ENCODE measurements around the gene SEC22C. TPM values are rescaled to one million over a fixed set of nuclear protein-coding genes. Genes with fewer than 3 reads are reported as not detected.

SEC22C gene
- total RNA-seq, 2 experiments from 2014 or later: 56.0 to 58.9 TPM

DNA sequence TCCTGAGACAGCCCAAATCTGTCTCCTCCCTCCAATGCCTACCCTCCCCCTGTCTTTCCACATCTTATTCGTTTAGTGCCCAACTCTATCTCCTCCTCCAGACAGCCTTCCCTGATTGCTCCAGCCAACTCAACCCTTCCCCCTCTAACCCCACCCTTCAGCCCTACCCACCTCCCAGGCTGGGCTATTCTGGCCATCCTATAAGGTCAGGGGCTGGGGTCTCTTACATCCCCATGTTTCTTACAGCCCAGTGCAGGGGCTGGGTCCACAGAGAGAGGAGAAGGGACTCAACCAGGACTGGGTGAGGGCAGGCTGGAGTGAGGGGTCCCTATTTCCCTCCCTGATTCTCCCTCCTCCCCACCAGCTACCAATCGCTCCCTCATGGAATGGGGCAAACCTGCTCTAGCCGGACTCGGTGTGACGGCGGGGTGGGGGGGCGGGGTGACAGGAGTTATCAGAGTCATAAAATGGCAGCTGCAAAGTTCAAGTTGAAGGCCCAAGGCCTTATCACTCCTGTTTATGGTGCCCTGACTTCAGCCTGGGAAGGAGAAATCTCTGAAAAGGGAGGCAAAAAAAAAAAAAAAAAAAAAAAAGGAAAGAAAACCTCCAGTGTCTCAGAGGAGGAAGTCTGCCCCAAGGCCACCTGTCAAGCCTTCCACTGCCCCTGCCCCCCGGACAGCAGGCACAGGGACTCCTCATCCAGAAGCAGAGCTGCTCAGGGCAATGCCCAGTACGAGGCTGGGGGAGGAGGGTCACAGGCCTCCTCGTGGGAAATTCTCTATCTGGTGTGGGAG lies 77.2 kb downstream of the SEC22C start:
- H3K27me3 Mint-ChIP-seq: peaks cover 18% of the 10 kb centered on the region
- no peak overlapping the region for H3K27ac Mint-ChIP-seq
- no peaks in the 10 kb centered on the region for H3K36me3 Mint-ChIP-seq (ENCODE audit: low read depth)
- no peak overlapping the region for H3K4me3 Mint-ChIP-seq
- ChIA-PET CTCF (no interaction called here), POLR2A (no interaction called here)
- no peaks in the 10 kb centered on the region for H3K9me3 Mint-ChIP-seq
- no peak for DNase-seq
- H3K4me1 Mint-ChIP-seq: peaks cover 57% of the 10 kb centered on the region

DNA sequence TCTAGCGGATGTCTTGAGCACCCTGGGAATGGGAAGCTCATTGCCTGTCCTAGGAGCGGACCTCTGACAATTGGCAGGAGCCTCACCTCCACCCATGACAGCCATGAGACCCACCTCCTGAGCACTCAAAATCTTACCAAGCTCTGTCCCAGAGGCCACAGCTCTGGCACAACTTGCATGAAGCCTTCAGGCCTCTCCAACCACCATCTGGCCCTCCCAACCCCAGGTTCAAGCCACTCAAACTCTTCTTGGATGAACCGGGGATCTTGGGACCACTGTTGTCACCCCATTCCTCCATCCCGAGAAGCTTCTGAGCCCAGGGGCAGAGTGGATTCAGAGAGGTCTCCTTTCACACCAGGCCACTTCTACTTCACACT lies 77.8 kb downstream of the SEC22C start:
- CTCF ChIA-PET: no interaction called here
- no peak for DNase-seq
- Mint-ChIP-seq H3K4me3 (no peak overlapping the region), H3K36me3 (ENCODE audit: low read depth) (no peaks in the 10 kb centered on the region), H3K4me1 (peaks cover 54% of the 10 kb centered on the region), H3K27ac (no peak overlapping the region), H3K9me3 (no peaks in the 10 kb centered on the region), H3K27me3 (peaks cover 18% of the 10 kb centered on the region)
- POLR2A ChIA-PET: no interaction called here

DNA sequence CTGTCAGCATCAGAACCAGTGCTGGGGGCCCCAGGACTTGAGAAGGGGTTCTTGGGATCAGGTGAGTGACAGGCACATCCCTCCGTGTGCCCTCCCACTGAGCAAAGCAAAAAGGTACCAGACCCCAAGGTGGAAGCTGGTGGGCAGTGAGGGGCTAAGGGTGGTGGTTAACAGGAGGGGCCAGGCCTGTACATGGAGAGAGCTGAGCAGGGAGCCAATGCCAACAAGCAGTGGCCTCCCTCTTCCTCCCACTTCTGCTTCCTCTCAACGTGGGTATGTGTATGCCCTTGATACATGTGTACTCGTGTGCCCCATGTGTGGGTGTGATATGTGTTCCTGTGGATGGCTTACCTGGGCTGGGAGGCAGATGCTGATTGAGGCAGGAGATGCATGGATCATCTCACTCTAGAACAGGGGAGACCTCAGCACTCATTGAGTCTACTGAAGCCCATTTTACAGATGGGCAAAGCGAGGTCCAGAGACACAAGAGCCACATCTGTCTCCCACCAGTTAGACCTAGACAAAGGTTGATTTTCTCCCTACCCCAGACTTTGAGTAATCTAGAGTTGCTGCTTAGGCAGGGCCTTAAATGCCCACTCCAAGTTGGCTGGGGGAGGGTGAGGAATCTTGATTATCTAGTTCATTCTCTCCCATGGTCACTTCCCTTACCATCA lies 78.4 kb downstream of the SEC22C start:
- peak overlapping the region; percentile 9 for H3K27ac Mint-ChIP-seq
- no peak for DNase-seq
- H3K9me3 Mint-ChIP-seq: no peaks in the 10 kb centered on the region
- POLR2A ChIA-PET: no interaction called here
- H3K4me3 Mint-ChIP-seq: peak overlapping the region; percentile 73
- H3K4me1 Mint-ChIP-seq: peaks cover 49% of the 10 kb centered on the region
- H3K36me3 Mint-ChIP-seq (ENCODE audit: low read depth): no peaks in the 10 kb centered on the region
- H3K27me3 Mint-ChIP-seq: peaks cover 20% of the 10 kb centered on the region
- CTCF ChIA-PET: no interaction called here

DNA sequence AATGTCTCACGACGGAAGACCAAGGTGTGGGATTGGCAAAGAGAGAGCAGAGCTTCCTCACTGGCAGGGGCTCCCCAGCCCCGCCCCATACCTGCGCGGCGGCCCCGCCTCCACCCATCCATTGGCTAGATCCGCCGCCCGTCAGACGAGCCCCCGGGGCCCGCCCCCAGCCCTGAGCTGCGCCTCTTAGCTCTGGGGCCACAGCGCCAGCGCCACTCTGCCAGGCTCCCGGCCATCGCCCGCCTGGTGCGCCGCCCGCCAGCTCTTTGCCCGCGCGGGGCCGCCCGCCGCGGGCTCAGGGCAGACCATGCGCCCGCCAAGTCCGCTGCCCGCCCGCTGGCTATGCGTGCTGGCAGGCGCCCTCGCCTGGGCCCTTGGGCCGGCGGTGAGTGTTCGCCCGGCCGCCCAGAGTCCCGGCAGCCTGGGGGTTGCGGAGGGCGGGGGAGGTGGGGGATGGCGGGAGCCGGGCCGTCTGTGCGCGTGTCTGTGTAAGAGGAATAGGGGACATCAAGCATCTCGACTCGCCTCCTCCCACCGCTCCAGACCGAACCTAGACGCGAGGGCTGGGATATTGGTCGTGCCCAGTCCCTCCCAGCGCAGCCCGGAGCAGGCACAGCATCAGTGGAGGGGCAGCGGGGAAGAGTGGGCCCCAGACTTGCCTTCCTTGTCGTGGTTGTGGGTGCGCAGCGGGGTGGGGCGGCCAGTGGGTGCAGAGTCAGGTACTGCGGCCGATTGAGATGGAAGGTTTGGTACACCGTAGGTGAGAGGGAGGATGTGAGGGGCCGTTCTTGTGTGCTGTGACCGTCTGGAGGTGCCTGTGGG lies 79.1 kb downstream of the SEC22C start, which contains the start of gene VIPR1:
Gene VIPR1, plus strand, starts transcription at position 215 of the 822 bp plus-strand sequence. Its CDS starts 93 bp downstream, at position 308.
- Mint-ChIP-seq H3K27me3 (peaks cover 23% of the 10 kb centered on the region), H3K27ac (peak within 1 kb of the TSS; percentile 37), H3K36me3 (ENCODE audit: low read depth) (no peaks in the 10 kb centered on the region), H3K9me3 (no peaks in the 10 kb centered on the region), H3K4me1 (peaks cover 43% of the 10 kb centered on the region), H3K4me3 (peak within 1 kb of the TSS; percentile 78)
- ChIA-PET POLR2A (no interaction called here), CTCF (interaction anchor here (0.6 to 1.7 kb wide), 16 partner anchors 9 to 378 kb away, joined by 3 to 9 read pairs (median 4); no protein-coding TSS in a partner anchor)
- DNase-seq: peak; percentile 91

DNA sequence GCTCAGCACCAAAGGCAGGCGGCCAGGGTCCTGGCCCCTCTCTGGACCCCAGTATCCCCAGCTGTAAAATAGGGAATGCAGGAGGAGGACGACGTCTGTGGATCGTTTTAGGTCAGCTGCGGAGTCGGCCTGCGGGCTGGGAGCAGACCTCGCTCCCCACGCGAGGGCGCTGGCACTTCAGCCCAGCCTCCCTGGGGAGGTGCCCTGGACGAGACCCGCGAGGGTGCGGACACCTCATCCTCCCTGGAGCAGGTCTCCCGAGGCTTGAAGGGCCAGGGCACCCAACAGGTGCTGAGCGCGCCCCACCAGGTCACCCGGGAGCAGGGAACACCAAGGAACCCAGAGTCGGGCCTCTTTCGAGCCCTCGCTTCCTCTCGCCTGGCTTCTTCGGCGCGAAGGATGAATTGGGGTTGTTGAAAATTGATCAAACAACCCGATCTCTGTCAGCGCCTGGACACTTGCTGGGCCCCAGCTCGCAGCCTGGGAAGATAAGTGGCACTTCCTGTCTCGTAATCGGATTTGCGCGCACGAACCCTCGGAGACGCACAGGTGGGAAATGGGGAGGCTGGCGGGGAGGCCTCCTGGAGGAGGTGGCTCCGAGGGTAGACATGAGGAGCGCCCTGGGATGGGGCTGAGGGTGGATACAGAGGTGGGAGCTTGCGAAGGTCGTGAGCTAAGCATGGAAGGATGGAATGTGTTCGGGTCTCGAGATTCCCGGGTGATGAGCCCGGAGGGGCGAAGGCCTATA lies 79.9 kb downstream of the SEC22C start:
- Mint-ChIP-seq H3K36me3 (ENCODE audit: low read depth) (no peaks in the 10 kb centered on the region), H3K4me3 (peak overlapping the region; percentile 78), H3K27ac (peak overlapping the region; percentile 37), H3K9me3 (no peaks in the 10 kb centered on the region), H3K4me1 (peaks cover 40% of the 10 kb centered on the region), H3K27me3 (peaks cover 26% of the 10 kb centered on the region)
- DNase-seq: peak; percentile 67
- POLR2A ChIA-PET: no interaction called here
- CTCF ChIA-PET: interaction anchor here (0.6 to 1.7 kb wide), 18 partner anchors 10 to 379 kb away, joined by 3 to 9 read pairs (median 3); no protein-coding TSS in a partner anchor

DNA sequence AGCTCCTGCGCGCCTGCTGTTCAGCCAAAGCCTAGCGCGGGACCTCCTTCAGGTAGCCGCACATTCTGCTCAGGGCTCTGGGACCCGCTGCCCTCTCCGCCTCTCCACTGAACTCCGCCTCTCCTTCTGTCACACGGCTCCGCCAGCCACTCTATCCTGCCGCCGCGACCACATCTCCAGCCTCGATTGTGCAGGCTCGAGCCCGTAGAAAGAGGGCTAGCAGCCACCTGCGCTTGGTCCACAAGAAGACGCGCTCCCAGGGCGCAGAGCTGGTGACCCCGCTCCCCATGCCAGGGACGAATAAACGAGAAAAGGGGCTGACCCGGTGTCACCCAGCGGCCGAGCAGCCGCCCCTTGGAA lies 80.5 kb downstream of the SEC22C start:
- H3K9me3 Mint-ChIP-seq: no peaks in the 10 kb centered on the region
- ChIA-PET POLR2A (no interaction called here), CTCF (interaction anchor here (0.9 to 1.7 kb wide), 10 partner anchors 10 to 380 kb away, joined by 3 to 9 read pairs (median 4); no protein-coding TSS in a partner anchor)
- peak; percentile 17 for DNase-seq
- no peak overlapping the region for H3K27ac Mint-ChIP-seq
- peak overlapping the region; percentile 78 for H3K4me3 Mint-ChIP-seq
- H3K36me3 Mint-ChIP-seq (ENCODE audit: low read depth): no peaks in the 10 kb centered on the region
- H3K27me3 Mint-ChIP-seq: peaks cover 28% of the 10 kb centered on the region
- peaks cover 39% of the 10 kb centered on the region for H3K4me1 Mint-ChIP-seq

DNA sequence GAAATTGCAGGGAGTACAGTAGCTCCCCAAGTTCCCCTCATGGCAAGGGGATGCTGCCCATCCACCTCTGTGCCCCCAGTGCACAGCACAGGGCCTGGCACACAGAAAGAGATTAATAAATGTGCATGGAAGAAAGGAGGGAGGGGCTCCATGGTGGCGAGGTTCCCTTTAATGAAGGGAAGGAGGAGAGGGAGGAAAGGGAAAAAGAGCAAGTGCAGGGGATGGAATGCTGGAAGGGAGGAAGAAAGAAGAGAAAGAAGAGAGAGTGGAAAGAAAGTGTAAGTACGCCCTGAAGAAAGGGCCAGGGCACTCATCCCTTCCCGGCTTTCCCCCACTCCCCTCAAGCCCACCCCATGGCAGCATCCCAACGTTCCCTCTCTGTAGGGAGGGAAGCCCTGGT lies 80.9 kb downstream of the SEC22C start:
- Mint-ChIP-seq H3K9me3 (no peaks in the 10 kb centered on the region), H3K36me3 (ENCODE audit: low read depth) (no peaks in the 10 kb centered on the region), H3K4me3 (peak overlapping the region; percentile 42), H3K4me1 (peaks cover 39% of the 10 kb centered on the region), H3K27ac (peak overlapping the region; percentile 1), H3K27me3 (peaks cover 28% of the 10 kb centered on the region)
- CTCF ChIA-PET: interaction anchor here (0.6 to 1.7 kb wide), 10 partner anchors 14 to 380 kb away, joined by 3 to 9 read pairs (median 4); no protein-coding TSS in a partner anchor
- no peak for DNase-seq
- POLR2A ChIA-PET: no interaction called here

DNA sequence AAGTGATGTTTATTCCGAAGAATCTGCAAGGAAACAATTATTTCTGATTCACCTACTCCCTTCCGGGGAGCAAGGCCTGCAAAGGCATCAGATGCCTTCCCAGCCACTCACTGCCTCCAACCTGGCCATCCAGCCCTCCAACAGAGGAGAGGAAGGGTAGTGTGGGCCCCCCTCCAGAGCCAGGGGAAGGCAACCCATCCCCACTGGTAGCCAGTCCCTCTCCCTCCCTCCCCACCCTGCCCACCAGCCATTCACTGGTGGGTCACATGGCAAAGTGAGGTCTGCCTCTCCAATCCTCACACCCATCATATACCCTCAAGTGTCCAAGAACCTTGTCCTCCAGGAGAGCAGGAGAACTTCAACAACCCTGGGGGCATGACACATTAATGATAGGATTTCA lies 81.7 kb downstream of the SEC22C start:
- Mint-ChIP-seq H3K36me3 (ENCODE audit: low read depth) (no peaks in the 10 kb centered on the region), H3K4me1 (peaks cover 39% of the 10 kb centered on the region), H3K27me3 (peaks cover 28% of the 10 kb centered on the region), H3K27ac (no peak overlapping the region), H3K9me3 (no peaks in the 10 kb centered on the region), H3K4me3 (no peak overlapping the region)
- no peak for DNase-seq
- ChIA-PET CTCF (interaction anchor here (0.6 kb wide), 1 partner anchor 308 kb away, joined by 3 read pairs; no protein-coding TSS in a partner anchor), POLR2A (no interaction called here)

DNA sequence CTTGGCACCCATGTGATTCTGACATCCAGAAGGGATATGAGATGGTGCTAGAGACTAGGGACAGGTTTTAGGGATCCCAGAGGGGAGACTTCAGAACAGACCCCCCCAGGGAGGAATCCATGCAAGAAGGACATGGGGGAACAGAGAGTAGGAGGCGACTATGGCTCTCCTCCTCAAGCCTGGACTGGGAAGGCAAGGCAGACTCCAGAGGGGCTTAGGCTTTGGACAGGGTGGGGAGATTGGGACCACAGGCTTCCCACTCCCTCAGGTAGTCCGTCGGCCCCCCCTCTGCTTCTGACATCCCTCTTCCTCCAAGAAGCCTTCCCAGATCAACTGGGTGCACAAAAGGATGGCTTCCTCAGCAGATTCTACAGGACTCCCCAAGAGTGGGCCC lies 82.3 kb downstream of the SEC22C start:
- CTCF ChIA-PET: no interaction called here
- POLR2A ChIA-PET: no interaction called here
- no peak for DNase-seq
- peaks cover 39% of the 10 kb centered on the region for H3K4me1 Mint-ChIP-seq
- peaks cover 28% of the 10 kb centered on the region for H3K27me3 Mint-ChIP-seq
- no peak overlapping the region for H3K27ac Mint-ChIP-seq
- H3K36me3 Mint-ChIP-seq (ENCODE audit: low read depth): no peaks in the 10 kb centered on the region
- no peak overlapping the region for H3K4me3 Mint-ChIP-seq
- no peaks in the 10 kb centered on the region for H3K9me3 Mint-ChIP-seq

DNA sequence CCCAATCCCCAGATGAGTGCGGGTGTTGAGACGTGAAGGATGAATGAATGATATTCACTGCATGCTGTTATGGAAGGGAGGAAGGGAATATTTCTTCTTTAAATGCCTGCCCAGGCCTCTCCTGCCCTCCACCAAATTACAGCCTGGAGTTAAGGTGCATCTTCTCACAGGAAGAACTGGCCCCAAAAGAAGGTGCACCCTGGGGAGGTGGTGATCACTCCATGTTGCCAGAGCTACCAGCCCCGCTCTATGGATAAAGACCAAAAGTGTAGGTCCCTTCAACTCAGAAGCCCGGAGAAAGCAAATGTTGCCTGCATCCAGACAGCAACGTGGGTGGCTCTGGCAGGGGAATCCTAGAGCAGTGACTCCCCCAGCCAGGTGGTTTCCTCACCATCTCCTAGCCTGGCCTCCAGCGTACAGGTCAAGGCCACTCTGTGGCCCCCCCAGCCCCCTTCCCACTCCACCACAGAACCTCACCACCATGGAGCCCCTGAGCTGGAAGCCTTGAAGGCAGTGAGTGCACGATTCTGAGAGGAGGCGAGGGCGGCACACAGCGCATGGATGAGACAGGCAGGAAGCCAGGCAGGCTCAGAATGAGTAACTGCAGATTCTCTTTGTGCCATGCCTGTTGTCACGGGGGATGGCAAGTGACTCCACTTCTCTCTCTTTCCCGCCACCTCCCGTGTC lies 82.8 kb downstream of the SEC22C start:
- CTCF ChIA-PET: no interaction called here
- Mint-ChIP-seq H3K27me3 (peaks cover 28% of the 10 kb centered on the region), H3K4me3 (no peak overlapping the region), H3K27ac (no peak overlapping the region), H3K36me3 (ENCODE audit: low read depth) (no peaks in the 10 kb centered on the region), H3K9me3 (no peaks in the 10 kb centered on the region), H3K4me1 (peaks cover 34% of the 10 kb centered on the region)
- DNase-seq: no peak
- POLR2A ChIA-PET: interaction anchor here (0.6 kb wide), 1 partner anchor 314 kb away, joined by 8 read pairs; no protein-coding TSS in a partner anchor

DNA sequence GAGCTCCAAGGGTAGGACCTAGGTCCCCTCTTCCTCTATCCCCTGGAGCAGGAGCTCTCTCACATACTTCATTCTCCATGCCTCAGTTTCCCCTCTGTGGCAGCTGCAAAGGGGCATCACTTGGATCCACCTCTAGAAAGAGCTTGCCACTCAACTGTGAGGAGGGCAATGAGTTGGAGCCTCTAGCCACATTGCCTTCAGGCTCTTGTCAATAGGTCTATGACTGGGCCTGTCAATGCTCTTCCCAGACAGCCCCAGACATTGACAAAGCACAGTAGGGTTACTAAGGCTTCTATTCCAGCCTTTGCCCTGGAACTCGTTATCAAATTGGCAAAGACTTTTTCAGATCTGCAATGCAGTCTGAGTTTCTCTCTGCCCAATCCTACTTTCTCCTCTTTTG lies 83.7 kb downstream of the SEC22C start:
- Mint-ChIP-seq H3K27me3 (peaks cover 28% of the 10 kb centered on the region), H3K4me3 (no peak overlapping the region), H3K27ac (no peak overlapping the region), H3K9me3 (no peaks in the 10 kb centered on the region), H3K4me1 (peaks cover 26% of the 10 kb centered on the region), H3K36me3 (ENCODE audit: low read depth) (no peaks in the 10 kb centered on the region)
- ChIA-PET CTCF (interaction anchor here (1.2 kb wide), 1 partner anchor 328 kb away, joined by 3 read pairs; no protein-coding TSS in a partner anchor), POLR2A (no interaction called here)
- DNase-seq: no peak
